ENCODE data around the gene DPP6. TPM values are rescaled to one million over a fixed set of nuclear protein-coding genes. Genes with fewer than 3 reads are reported as not detected.

The DPP6 gene
- total and polyA plus RNA-seq, 2 of the 8 experiments (the other 6 are each of a cell fraction or from before 2014, with no cell fraction given), result 4.7 to 6.8 TPM

- WGBS, 2 experiments (ENCODE audit: extremely low coverage in 1 of 2, insufficient coverage in 1 of 2, insufficient read length in 1 of 2, insufficient replicate concordance in 2 of 2, low coverage in 1 of 2, low lambda C conversion rate in 2 of 2, missing lambda C conversion rate in 1 of 2), result 94% methylated on average over 11 of the region's 11 CpGs; no CpG with 5 or more reads in 1 of the 2 experiments
These were observed 843.9 kb downstream of the DPP6 start for GRCh38 chr7:154896076-154896475.

More at GRCh38 chr7:154896076-154896475, 843.9 kb downstream of the DPP6 start:
- DNase-seq (ENCODE audit: low read depth in 1 of 2, low spot score in 2 of 2) (no peak), FAIRE-seq (no peak)
- no peak overlapping the region for H4K91ac ChIP-seq (replicated peaks; ENCODE audit: insufficient read length, low read length)
- H3K79me1 ChIP-seq (ENCODE audit: low read depth, low read length), result no peaks in the 10 kb centered on the region
- no peak overlapping the region for H2BK12ac ChIP-seq (ENCODE audit: low read depth, low read length)
- no peaks in the 10 kb centered on the region for H3K9me3 ChIP-seq (ENCODE audit: insufficient read depth in 2 of 2, low read depth in 1 of 2, low read length in 1 of 2)
- no peak overlapping the region for H2BK15ac ChIP-seq (ENCODE audit: low read length)
- H3K79me2 ChIP-seq (ENCODE audit: control insufficient read depth in 1 of 2, insufficient read depth in 2 of 2, low read length in 2 of 2), result no peaks in the 10 kb centered on the region
- no peak overlapping the region for H3K4me3 ChIP-seq (ENCODE audit: extremely low read depth in 1 of 4, insufficient read depth in 2 of 4, low read depth in 3 of 4, low read length in 4 of 4)
- no peaks in the 10 kb centered on the region for H3K23me2 ChIP-seq (ENCODE audit: low read depth, low read length)
- H2BK20ac ChIP-seq (ENCODE audit: low read length), result no peak overlapping the region
- no peak overlapping the region for H2AK5ac ChIP-seq (ENCODE audit: low read depth, low read length)
- H3K4me1 ChIP-seq (replicated peaks in 1 of 4; ENCODE audit: control insufficient read depth in 3 of 4, insufficient read depth in 4 of 4, low read length in 3 of 4), result peaks cover 0 to 2% (median 0%) of the 10 kb centered on the region in 4 experiments; a peak in 2 of 7 replicates
- H2BK5ac ChIP-seq (ENCODE audit: low read depth, low read length), result no peak overlapping the region
- no peak overlapping the region for H2BK120ac ChIP-seq (replicated peaks; ENCODE audit: low read depth, low read length)
- no peak overlapping the region for H3K4me2 ChIP-seq (ENCODE audit: insufficient read depth in 1 of 2, low read depth in 2 of 2, low read length in 2 of 2)
- ChIA-PET CTCF (ENCODE audit: partially characterized antibody) (interaction anchor here (0.6 to 1.4 kb wide), 2 partner anchors 53 to 56 kb away, joined by 3 to 4 read pairs; no protein-coding TSS in a partner anchor), POLR2A (ENCODE audit: partially characterized antibody) (no interaction called here)
- H3K23ac ChIP-seq (ENCODE audit: insufficient read length), result no peak overlapping the region
- no peak overlapping the region for H3K9ac ChIP-seq (replicated peaks in 1 of 4; ENCODE audit: extremely low read depth in 1 of 4, low read depth in 3 of 4, low read length in 3 of 4)
- no peak overlapping the region for H3K18ac ChIP-seq (ENCODE audit: extremely low read depth, low read length)
- H3K56ac ChIP-seq (replicated peaks; ENCODE audit: insufficient read length, low read depth, low read length), result no peak overlapping the region
- H2AFZ ChIP-seq (ENCODE audit: low read length), result no peak overlapping the region
- no peaks in the 10 kb centered on the region for H3K27me3 ChIP-seq (replicated peaks in 1 of 4; ENCODE audit: control insufficient read depth in 3 of 4, extremely low read depth in 1 of 4, insufficient read depth in 3 of 4, low read length in 3 of 4)
- no peak overlapping the region for H4K5ac ChIP-seq (ENCODE audit: insufficient read length, low read depth, low read length)
- no peak overlapping the region for H3K4ac ChIP-seq (replicated peaks; ENCODE audit: insufficient read length, low read depth, low read length)
- H3K27ac ChIP-seq (ENCODE audit: low read depth, low read length), result no peak overlapping the region
- H4K20me1 ChIP-seq (replicated peaks in 1 of 2; ENCODE audit: control insufficient read depth in 1 of 2, insufficient read depth in 2 of 2, low read length in 2 of 2), result no peaks in the 10 kb centered on the region
- H3K14ac ChIP-seq (ENCODE audit: insufficient read length), result no peak overlapping the region
- H3K36me3 ChIP-seq (ENCODE audit: control insufficient read depth in 2 of 4, insufficient read depth in 4 of 4, low read length in 3 of 4), result no peaks in the 10 kb centered on the region
- TF ChIP-seq MAFK (IDR thresholded peaks at IDR 0.05; ENCODE audit: low read depth, low read length) (no peak), TAF1 (IDR thresholded peaks at IDR 0.05; ENCODE audit: low read depth, low read length) (no peak), CBX8 (IDR thresholded peaks at IDR 0.05; ENCODE audit: borderline replicate concordance, low read depth, low read length) (no peak), CTCF (IDR thresholded peaks at IDR 0.05; ENCODE audit: control extremely low read depth in 1 of 3, insufficient read depth in 1 of 3, low read depth in 1 of 3, low read length in 3 of 3) (no peak), BRCA1 (IDR thresholded peaks at IDR 0.05; ENCODE audit: low read depth, low read length) (no peak), TEAD4 (IDR thresholded peaks at IDR 0.05; ENCODE audit: low read depth, low read length) (no peak), SAP30 (IDR thresholded peaks at IDR 0.05; ENCODE audit: insufficient read depth, insufficient replicate concordance, low read length) (no peak), YY1 (IDR thresholded peaks at IDR 0.05; ENCODE audit: low read depth, low read length) (no peak), POLR2A (IDR thresholded peaks at IDR 0.05; ENCODE audit: control extremely low read depth in 1 of 2, low read depth in 2 of 2, low read length in 2 of 2) (no peak)
- H4K8ac ChIP-seq (ENCODE audit: extremely low read depth, insufficient read depth, low read length), result no peak overlapping the region
